Natural killer cell (primary cell): ENCODE measurements around the gene KRT13. TPM values are rescaled to one million over a fixed set of nuclear protein-coding genes. Genes with fewer than 3 reads are reported as not detected.

Experiments
- ATAC-seq, 3 donors: fragments of 150-1000 bp in 2 of 3; fragments of 200-7000 bp in 1 of 3; cut with Tn5 transposase; 1 replicate in 1 of 3; 2 replicates in 2 of 3; pipeline ENCODE4 v1.10.0; 2021; ENCODE audit warnings: mild to moderate bottlenecking in 2 of 3, moderate library complexity in 2 of 3
- DNase-seq, 2 donors: peaks; one replicate each; pipeline versions ENCODE4 v3.0.0 to v3.0.0-alpha.2; 2013 to 2021; ENCODE audit warnings: mixed read lengths in 1 of 2
- H3K27ac ChIP-seq: one replicate; pipeline ENCODE4 v1.5.1; 2013; ENCODE audit warnings: mild to moderate bottlenecking, low read length
- H3K27me3 ChIP-seq: one replicate; pipeline ENCODE4 v1.6.1; 2013; ENCODE audit warnings: low read length; ENCODE audit not compliant: control insufficient read depth, insufficient read depth
- H3K36me3 ChIP-seq: one replicate; pipeline ENCODE4 v1.6.1; 2013; ENCODE audit warnings: low read length; ENCODE audit not compliant: control insufficient read depth, insufficient read depth
- H3K4me1 ChIP-seq: one replicate; pipeline ENCODE4 v1.6.1; 2013; ENCODE audit warnings: low read length; ENCODE audit not compliant: control insufficient read depth, insufficient read depth
- H3K4me3 ChIP-seq: one replicate; pipeline ENCODE4 v1.5.1; 2013; ENCODE audit warnings: low read length
- H3K9me3 ChIP-seq: one replicate; pipeline ENCODE4 v1.6.1; 2013; ENCODE audit warnings: low read length; ENCODE audit not compliant: control insufficient read depth, insufficient read depth
- H3K27ac Mint-ChIP-seq, 2 donors: one replicate each; pipeline ENCODE4 v1.8.0; 2022; ENCODE audit warnings: mild to moderate bottlenecking in 2 of 2, mixed read lengths in 2 of 2, moderate library complexity in 1 of 2
- H3K27me3 Mint-ChIP-seq, 2 donors: one replicate each; pipeline ENCODE4 v1.8.0; 2022; ENCODE audit warnings: low read depth in 2 of 2, mixed read lengths in 2 of 2
- H3K36me3 Mint-ChIP-seq: one replicate; pipeline ENCODE4 v1.8.0; 2022; ENCODE audit warnings: mixed read lengths
- H3K4me1 Mint-ChIP-seq, 2 donors: one replicate each; pipeline ENCODE4 v1.8.0; 2022; ENCODE audit warnings: mixed read lengths in 2 of 2
- H3K4me3 Mint-ChIP-seq: one replicate; pipeline ENCODE4 v1.8.0; 2022; ENCODE audit warnings: mild to moderate bottlenecking, moderate library complexity, mixed read lengths
- H3K9me3 Mint-ChIP-seq, 2 donors: one replicate each; pipeline ENCODE4 v1.8.0; 2022; ENCODE audit warnings: mixed read lengths in 2 of 2
- WGBS: methylation state at CpG from one replicate; pipeline ENCODE4 v1.1.7; 2013; ENCODE audit warnings: missing lambda C conversion rate; ENCODE audit not compliant: insufficient coverage; 5-methylcytosine and 5-hydroxymethylcytosine counted together
- intact Hi-C: fragments of 100-400 bp; cut with micrococcal nuclease; formaldehyde crosslinking; loops from one replicate; pipeline ENCODE4 v1.14.2; 2022
- total RNA-seq, 4 donors: library from RNA; stranded (reverse); fragments of 120-200 nt in 1 of 4; gene quantifications; one replicate each; pipeline versions ENCODE4 v1.2.3 to v1.2.4, GENCODE V29; 2013 to 2022
- TF ChIP-seq, protein P1 (sequence below): fragments of 200-600 bp; IDR thresholded peaks from one replicate; pipeline ENCODE4 v1.8.0; 2022; ENCODE audit warnings: antibody characterized with exemption

The KRT13 gene
- total RNA-seq, 3 donors from 2014 or later (not counting 1 experiment from before 2014, with no cell fraction given), result not detected

DNA sequence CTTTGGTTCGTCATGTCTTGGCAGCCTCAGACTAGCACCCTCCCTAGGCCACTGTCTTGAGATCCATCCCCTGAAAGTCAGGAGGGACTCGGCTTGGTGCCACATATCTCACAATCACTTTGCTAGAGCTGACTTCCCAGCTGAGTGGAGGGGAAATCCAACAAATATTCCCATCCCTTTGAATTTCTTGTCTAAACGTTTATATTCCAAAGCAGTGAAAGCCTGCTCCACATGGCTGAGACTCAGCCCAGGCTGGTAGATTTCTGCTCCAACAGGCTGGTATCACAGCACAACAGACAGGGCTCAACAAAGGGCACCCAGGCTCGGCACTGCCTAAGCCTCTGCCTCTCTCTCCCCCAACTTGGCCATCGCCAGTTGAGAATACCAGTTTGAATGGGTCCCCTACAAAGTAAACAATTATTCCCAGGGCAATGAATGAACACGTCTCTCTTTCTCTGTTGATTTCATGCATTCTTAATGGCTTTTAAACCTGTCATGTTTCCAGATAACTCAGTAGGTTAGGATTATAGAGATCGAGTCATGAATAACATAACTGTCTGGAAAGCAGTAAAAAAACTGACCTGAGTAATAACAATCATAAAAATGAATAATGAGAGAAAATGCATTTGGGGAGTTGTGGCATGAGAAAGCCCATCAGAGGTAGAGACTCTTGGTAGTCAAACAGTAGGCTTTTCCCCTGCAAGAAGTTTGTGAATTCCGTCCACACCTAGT lies 1.0 kb downstream of the KRT13 start:
- Mint-ChIP-seq H3K4me3 (no peak overlapping the region), H3K9me3 (no peaks in the 10 kb centered on the region), H3K27ac (no peak overlapping the region), H3K27me3 (peaks cover 8 to 14% of the 10 kb centered on the region in 2 donors), H3K4me1 (no peaks in the 10 kb centered on the region), H3K36me3 (no peaks in the 10 kb centered on the region)
- Histone ChIP-seq H3K4me1 (no peaks in the 10 kb centered on the region), H3K4me3 (no peak overlapping the region), H3K27ac (no peak overlapping the region), H3K9me3 (no peaks in the 10 kb centered on the region), H3K27me3 (no peaks in the 10 kb centered on the region), H3K36me3 (no peaks in the 10 kb centered on the region)
- intact Hi-C loops, result no loop called here
- no peak for DNase-seq
- TF ChIP-seq, protein P1, sequence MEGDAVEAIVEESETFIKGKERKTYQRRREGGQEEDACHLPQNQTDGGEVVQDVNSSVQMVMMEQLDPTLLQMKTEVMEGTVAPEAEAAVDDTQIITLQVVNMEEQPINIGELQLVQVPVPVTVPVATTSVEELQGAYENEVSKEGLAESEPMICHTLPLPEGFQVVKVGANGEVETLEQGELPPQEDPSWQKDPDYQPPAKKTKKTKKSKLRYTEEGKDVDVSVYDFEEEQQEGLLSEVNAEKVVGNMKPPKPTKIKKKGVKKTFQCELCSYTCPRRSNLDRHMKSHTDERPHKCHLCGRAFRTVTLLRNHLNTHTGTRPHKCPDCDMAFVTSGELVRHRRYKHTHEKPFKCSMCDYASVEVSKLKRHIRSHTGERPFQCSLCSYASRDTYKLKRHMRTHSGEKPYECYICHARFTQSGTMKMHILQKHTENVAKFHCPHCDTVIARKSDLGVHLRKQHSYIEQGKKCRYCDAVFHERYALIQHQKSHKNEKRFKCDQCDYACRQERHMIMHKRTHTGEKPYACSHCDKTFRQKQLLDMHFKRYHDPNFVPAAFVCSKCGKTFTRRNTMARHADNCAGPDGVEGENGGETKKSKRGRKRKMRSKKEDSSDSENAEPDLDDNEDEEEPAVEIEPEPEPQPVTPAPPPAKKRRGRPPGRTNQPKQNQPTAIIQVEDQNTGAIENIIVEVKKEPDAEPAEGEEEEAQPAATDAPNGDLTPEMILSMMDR, result no peak
- 84% methylated on average over 7 of the region's 8 CpGs for WGBS
- no peak for ATAC-seq

- Mint-ChIP-seq H3K36me3 (no peaks in the 10 kb centered on the region), H3K4me1 (no peaks in the 10 kb centered on the region), H3K9me3 (no peaks in the 10 kb centered on the region), H3K27ac (no peak overlapping the region), H3K4me3 (no peak overlapping the region), H3K27me3 (peaks cover 12 to 20% of the 10 kb centered on the region in 2 donors)
- Histone ChIP-seq H3K36me3 (no peaks in the 10 kb centered on the region), H3K27me3 (no peaks in the 10 kb centered on the region), H3K9me3 (no peaks in the 10 kb centered on the region), H3K4me1 (peaks cover 4% of the 10 kb centered on the region), H3K4me3 (no peak overlapping the region), H3K27ac (no peak overlapping the region)
- WGBS, result 86% methylated on average over 4 of the region's 9 CpGs
- no peak for DNase-seq
- intact Hi-C loops, result no loop called here
- TF ChIP-seq, protein P1, result no peak
- ATAC-seq, result no peak
Observed at GRCh38 chr17:41503202-41503601, 2.2 kb downstream of the KRT13 start.

DNA sequence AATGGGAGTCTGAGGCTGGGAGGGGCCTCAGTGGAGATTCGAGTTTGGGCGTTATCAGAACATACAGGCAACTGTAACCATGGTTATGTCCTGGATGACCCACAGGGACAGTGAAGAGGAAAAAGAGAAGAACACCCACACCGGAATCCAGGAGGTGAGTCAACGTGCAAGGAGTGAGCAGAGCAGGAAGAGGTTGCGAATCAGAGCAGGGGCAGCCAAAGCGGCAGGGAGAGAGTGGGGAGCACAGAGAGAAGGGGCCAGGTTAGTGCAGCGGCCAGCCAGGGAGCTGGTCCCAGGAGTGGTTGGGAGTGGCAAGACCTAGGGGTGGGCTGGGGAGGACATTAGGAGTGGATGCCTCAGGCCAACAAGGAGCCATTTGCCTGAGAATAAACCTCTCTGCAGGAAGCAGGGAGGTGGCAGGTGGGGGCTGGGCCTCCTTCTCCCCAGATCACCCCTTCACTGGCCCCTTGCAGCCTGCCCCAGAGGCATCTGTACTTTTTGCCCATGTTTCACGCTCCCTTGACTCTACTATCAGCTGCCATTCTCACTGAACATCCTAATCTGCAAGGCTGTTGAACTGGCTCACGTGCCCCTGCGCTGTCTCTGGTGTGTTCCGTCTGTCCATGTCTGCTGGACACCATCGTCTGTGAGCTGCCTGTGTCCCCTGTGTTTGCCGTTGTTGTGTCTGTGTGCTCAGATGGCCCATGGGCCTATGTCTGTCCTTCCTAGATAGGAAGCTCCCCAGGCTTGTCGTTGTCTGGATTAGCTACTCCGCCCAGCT lies 5.1 kb downstream of the KRT13 start:
- WGBS, result 85% methylated on average over 15 of the region's 15 CpGs
- no peak overlapping the region for H3K27ac Mint-ChIP-seq
- DNase-seq, result no peak
- intact Hi-C loops, result no loop called here
- TF ChIP-seq, protein P1, result no peak
- H3K9me3 Mint-ChIP-seq, result no peaks in the 10 kb centered on the region
- no peak overlapping the region for H3K4me3 Mint-ChIP-seq
- Histone ChIP-seq H3K9me3 (no peaks in the 10 kb centered on the region), H3K36me3 (no peaks in the 10 kb centered on the region), H3K27me3 (no peaks in the 10 kb centered on the region), H3K4me1 (peaks cover 21% of the 10 kb centered on the region), H3K4me3 (no peak overlapping the region), H3K27ac (no peak overlapping the region)
- H3K4me1 Mint-ChIP-seq, result no peaks in the 10 kb centered on the region
- no peak for ATAC-seq
- H3K36me3 Mint-ChIP-seq, result no peaks in the 10 kb centered on the region
- H3K27me3 Mint-ChIP-seq, result peaks cover 12 to 20% of the 10 kb centered on the region in 2 donors
